HG03139 (cell line): ENCODE data around the gene ARMC9.

Source experiments
- ATAC-seq: cut with Tn5 transposase; IDR thresholded peaks from one replicate; pipeline ENCODE4 v1.9.1; 2021; ENCODE audit not compliant: unreplicated experiment

Gene ARMC9

GRCh38 chr2:231378026-231378722 is 179.7 kb downstream of the ARMC9 start:
- no peak for ATAC-seq

DNA sequence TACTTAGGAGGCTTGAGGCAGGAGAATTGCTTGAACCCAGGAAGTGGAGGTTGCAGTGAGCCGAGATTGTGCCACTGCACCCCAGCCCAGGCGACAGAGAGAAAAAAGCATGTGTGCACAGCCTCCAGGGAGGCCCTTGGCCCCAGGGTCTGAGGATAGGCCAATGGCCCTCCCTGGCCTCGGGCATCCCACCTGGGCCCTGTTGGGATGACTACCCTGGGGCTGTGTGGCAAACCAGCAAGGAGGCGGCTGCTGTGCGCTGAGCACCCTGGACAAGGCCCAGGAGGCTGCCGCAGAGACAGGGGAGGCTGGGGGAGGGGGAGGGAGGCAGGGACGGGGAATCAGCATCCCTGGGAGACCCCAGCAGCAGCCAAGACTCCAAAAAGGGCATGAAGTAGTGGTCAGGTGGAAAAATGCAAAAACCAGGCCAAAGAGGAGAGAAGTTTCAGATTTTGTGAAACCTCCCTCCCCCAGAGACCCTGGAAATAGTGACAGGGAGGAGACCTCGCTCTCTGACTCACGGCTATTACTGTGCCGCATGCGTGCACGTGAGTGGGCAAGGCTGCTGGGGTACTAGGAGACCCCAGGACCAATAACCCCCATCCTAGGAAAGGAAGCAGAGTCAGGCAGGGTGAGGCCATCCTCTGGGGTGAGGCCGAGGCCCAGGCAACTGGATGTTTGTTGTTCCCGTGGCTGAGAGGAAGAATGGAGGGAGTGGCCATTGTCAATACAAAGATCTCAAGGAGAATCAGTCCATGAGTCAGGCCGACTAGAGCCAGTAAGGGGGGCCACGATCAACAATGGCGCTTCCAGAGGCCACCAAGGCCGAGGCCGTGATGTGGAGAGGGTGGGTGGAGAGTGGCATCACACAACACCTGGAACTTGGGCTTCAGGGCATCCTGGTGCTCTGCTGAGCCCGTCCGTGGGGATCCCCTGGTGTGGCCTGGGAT is 181.1 kb downstream of the ARMC9 start:
- no peak for ATAC-seq

- ATAC-seq = no peak
These were observed 181.9 kb downstream of the ARMC9 start for GRCh38 chr2:231380307-231380706.

GRCh38 chr2:231380991-231381847 is 182.8 kb downstream of the ARMC9 start:
- no peak for ATAC-seq

GRCh38 chr2:231382116-231382515 is 183.7 kb downstream of the ARMC9 start:
- ATAC-seq = no peak

DNA sequence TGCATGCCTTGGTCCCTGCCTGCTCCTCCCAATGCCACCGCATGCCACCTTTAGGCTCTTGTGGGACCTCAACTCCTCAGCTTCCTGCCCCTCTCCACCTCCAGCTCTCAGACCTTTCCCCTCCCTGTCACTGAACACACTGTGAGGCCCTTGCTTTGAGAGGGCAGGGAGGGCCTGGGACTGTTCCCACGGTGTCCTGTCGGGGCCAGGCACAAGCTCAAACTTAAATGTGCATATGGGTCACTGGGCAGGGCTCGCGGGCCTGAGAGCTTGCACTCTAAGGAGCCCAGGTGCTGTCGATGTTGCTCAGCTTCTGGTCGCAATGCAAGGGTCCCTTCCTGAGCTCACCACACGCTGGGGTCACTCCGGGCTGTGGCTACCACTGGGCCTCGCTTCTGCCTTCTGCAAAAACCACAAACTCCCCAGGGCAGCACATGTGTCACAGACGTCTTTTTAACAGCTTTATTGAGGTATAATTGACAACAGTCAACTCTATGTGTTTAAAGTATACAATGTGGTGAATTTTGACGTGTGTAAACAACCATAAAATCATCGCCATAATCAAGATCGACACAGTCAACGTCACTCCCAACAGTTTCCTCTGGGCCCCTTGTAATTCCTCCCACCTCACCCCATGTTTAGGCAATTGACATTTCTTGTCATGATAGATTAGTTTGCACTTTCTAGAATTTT is 185.1 kb downstream of the ARMC9 start:
- ATAC-seq = no peak

GRCh38 chr2:231384109-231384435 is 185.6 kb downstream of the ARMC9 start:
- no peak for ATAC-seq

GRCh38 chr2:231384970-231385369 is 186.5 kb downstream of the ARMC9 start:
- no peak for ATAC-seq

DNA sequence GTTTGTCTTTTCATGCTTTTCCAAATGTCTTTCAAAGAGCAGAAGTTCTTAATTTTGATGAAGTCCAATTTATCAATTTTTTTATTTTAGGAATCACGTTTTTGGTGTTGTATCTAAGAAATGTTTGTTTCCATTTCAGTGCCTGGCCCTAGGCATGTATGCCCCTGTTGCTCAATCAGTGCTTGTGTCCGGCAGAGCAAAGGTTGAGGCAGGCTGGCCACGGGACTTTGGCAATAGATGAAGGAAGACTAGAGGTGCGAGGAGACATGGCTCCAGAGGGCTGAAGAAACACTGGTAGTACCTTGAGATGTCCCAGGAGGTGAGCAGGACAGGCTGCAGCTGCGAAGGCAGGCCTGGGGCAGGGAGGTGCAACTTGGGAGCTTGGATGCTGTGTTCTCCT is 187.0 kb downstream of the ARMC9 start:
- no peak for ATAC-seq

DNA sequence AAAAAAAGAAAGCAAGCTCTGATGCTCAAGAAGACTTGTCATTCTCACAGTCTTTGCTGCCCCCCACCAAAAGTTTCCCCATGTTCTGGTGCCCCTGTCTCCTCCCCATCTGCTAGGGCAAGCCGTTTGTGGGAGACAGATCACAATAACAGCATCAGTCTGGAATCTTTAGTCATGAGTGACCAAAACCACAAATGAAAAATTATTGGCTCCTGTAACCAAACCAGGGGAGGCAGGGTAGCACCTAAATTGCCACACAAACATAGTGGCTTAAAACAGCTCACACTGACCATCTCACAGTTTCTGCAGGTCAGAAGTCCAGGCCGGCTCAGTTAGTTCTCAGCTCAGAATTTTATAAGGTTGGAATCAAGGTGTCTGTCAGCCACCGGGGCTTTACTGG is 188.0 kb downstream of the ARMC9 start:
- ATAC-seq = no peak

GRCh38 chr2:231387904-231388724 is 189.7 kb downstream of the ARMC9 start:
- no peak for ATAC-seq

GRCh38 chr2:231388725-231389346 is 190.4 kb downstream of the ARMC9 start:
- ATAC-seq = no peak

GRCh38 chr2:231390667-231391066 is 192.2 kb downstream of the ARMC9 start:
- no peak for ATAC-seq

GRCh38 chr2:231391981-231392380 is 193.6 kb downstream of the ARMC9 start:
- no peak for ATAC-seq

DNA sequence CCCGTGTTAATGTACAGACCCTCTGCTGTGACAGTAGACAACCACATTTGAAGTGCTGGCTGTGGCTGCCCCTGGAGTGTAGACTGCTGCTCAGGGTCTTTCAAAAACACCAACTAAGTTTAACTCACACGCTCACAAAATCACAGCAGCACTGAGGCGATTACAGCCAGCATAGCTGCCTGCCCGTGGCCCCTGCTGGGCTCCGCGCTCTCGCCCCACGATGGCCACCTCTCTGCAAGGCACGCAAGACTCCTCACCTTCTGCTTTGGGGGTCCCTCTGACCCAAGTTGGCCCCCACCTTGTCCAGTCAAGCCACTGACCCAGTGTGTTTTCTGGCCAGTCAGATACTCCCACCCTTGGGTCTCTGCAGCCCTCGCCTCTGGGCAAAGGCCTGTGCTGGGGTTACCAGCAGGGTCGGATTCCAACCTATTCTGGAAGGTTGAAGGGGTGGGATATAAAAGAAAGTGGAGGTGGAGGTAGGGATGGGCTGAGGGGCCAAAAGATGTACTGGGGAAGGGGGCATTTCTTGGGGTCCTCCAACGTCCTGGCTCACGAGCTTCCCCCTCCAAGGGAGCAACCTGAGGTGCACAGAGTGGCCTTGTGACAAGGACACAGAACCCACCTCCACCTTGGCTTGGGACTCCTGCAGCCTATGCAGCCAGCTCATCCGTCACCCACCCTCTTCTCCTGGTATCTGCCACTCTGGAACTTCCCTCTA is 194.2 kb downstream of the ARMC9 start:
- ATAC-seq = no peak

GRCh38 chr2:231393149-231394131 is 195.0 kb downstream of the ARMC9 start:
- ATAC-seq = peak; percentile 33
